Measurements from ENCODE around the gene COL5A1.
"Not testable (repeated sequence)": the region's sequence is repeated elsewhere in the genome, so short reads cannot be mapped to it uniquely, and the experiment has no call there.

COL5A1 gene

DNA sequence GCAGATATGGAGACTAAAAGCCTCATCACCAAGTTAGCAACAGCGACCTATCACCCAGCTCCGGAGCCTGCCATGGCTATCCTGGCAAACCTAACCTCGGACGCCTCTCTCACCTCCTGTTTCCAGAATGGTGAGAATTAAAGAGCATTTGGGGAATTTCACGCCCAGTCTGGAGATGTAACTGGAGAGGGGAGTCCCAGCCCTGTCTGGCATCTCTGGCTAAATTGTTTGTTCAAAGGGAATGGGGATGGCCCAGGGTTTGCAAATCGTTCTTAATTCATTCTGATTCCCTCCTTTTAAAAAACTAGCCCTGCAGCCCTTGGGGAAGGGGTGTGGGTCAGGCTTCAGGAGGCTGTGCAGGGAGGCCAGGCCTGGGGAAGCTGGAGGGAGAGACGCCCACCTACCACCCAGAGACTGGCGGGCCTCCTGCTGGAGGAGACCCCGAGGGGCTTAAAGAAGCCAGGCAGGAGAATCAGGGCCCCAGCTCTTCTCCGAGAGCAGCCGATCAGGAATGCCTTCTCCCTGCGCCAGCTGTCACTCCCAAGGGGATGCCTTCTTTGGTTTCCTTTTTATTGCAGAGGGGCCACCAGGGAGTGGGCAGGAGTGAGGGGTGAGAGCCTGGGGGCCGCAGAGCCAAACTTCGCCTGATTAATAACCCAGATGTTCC, 964 bp upstream of the COL5A1 start:
- DNase-seq (ENCODE audit: low spot score): no peak

- no peak for DNase-seq (ENCODE audit: low spot score)
These were observed 384 bp downstream of the COL5A1 start for GRCh38 chr9:134641990-134642384.

- DNase-seq (ENCODE audit: low spot score): peak; percentile 82
These were observed 980 bp downstream of the COL5A1 start for GRCh38 chr9:134642385-134643181.

DNA sequence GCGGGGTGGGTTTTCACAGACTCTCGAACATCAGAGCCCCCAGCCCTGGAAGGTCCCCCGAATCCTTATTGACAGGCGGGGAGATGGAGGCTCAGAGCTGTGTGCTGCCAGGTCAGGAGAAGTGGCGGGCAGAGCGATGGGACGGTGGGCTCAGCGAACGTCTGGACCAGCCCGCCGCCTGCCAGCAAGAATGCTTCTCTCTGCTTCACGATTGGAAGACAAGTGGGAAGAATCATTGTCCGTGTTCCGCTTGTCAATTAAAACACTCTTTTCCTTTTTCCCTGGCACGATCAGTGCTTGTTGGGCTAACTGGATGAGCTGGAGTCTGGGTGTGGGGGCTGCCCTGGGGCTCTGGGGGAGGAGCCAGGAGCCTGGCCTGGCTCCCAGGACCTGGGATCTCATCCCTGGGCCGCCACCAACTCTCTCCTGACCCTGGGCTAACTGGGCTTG, 1.6 kb downstream of the COL5A1 start:
- peak; percentile 64 for DNase-seq (ENCODE audit: low spot score)

GRCh38 chr9:134644401-134644724, 2.8 kb downstream of the COL5A1 start:
- DNase-seq (ENCODE audit: low spot score): not testable (repeated sequence)

DNA sequence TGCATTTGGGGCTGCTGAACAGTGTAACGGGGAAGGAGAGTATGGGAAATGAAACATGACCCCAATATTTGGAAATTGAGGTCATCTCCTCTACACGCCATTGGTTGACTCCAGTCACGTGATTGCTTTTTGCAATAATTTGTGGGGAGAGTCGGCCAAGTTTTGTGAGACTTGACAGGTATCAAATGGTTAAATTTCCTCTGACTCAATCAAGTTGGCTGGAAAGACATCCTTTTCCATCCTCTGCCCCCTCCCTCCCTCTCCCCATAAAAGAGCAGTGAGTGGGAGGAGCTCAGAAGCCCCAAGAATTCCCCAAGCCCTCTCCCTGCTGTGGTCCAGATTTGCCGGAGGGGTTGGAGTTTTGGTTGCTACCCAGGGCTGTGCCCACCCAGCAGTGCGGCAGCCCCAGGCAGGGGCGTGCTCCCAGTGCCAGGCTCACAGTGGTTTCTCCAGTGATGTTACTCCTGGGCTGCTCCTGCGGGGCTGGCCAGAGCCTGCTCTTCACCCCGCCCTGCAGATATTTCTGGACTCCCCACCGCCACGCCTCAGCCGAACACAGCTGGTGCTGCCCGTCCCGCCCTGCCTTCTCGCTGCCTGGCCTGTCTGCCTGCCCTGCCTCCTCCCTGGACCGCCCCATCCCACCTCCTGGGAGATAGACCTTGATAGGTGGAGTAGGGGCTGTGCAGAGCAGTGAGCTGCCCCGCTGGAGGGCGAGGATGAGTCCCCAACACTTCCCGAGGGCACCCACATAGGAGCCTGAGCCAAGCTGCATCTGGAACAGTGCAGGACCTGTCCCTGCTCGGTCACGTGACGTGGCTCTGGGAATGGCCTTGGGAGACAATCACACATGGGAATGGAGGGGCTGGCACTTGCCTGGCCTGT, 3.4 kb downstream of the COL5A1 start:
- peak; percentile 89 for DNase-seq (ENCODE audit: low spot score)

DNA sequence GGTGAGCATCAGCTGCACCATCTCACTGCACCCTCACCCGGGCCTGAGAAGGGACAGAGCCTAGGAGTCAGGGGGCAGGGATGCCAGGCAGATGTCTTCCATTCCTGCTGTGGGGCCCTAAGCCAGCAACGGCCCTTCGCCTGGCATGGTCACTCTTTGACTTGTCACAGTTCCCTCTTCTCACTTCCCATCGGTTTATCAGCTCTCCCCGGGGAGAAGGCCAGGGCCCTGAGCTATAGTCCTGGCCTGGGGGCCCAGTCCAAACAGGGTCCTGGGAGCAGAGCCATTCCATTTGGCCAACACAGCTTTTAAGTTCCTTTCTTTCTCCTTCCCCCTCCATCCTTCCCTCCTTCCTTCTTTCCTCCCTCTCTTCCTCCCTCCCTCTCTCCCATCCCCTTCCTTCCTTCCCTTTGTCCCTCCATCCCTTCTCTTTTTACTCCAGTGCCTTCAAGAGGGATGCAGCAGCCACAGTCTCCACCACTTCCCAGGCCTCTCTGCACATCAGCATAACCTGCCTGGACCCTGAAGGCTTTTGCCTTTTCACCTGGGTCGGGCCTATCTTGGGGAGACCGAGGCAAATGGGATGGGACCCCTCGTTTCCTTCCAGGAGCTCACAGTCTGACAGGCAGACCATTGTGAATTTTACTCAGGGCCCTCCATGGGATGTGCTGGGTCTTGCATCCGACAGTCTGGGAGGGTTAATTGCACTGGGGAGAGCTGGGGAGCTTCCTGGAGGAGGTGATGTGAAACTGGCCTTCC, 4.2 kb downstream of the COL5A1 start:
- no peak for DNase-seq (ENCODE audit: low spot score)

DNA sequence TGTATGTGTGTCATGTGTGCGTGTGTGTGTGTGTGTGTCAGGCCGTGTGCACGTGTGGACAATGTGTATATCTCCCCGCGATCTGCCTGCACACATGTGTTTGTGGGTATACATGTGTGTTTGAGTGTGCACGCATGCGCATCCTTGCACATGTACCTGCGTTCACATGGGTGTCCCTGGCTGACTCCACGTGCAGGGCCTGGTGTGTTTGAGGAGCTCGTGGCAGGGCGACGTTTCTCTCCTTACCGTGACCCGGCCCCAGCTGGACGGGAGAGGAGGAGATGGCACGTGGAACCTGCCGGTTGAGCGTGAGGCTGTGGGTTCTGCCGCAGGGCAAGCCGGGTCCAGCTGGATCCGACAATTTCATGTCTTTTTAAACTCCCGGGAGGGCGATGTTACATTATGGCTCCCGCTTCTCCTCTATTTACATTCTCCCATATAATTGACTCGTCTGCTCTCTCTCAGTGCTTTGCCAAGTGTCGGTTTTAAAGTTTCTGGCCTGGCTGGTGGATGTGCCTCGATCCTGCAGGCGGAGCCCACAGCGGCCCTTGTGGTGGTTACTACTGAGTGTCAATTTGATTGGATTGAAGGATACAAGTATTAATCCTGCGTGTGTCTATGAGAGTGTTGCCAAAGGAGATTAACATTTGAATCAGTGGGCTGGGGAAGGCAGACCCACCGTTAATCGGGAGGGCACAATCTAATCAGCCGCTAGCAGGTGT, 5.9 kb downstream of the COL5A1 start:
- DNase-seq (ENCODE audit: low spot score): no peak

- DNase-seq (ENCODE audit: low spot score): peak; percentile 70
These were observed 7.3 kb downstream of the COL5A1 start for GRCh38 chr9:134648701-134649530.

- no peak for DNase-seq (ENCODE audit: low spot score)
These were observed 9.0 kb downstream of the COL5A1 start for GRCh38 chr9:134650431-134651190.

DNA sequence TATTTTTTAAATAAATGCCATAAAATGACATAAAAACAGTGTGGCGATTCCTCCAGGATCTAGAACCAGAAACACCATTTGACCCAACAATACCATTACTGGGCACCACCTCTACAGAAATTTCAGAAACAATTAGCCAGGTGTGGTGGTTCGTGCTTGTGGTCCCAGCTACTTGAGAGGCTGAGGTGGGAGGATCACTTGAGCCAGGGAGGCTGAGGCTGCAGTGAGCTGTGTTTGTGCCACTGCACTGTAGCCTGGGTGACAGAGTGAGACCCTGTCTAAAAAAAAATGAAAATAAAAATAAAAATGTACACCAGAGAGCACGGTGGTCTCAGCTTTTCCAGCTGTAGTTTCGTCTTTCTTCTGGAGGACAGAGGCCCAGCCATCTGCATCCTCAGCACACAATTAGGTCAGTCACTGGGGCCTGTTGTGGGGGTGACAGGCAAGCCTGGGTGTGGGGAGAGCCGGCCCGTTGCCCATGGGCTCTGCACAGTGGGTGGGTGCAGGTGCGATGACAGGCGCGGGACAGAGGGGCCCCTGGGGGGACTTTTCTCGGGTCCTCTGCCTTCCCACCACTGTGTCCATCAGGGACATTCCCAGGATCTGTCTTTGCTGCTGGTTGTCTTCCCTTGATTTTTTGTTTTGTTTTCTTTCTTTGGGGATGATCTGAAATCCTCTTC, 9.8 kb downstream of the COL5A1 start:
- DNase-seq (ENCODE audit: low spot score): no peak

GRCh38 chr9:134652291-134653225, 11.0 kb downstream of the COL5A1 start:
- no peak for DNase-seq (ENCODE audit: low spot score)

- DNase-seq (ENCODE audit: low spot score): no peak
These were observed 11.8 kb downstream of the COL5A1 start for GRCh38 chr9:134653259-134654009.

DNA sequence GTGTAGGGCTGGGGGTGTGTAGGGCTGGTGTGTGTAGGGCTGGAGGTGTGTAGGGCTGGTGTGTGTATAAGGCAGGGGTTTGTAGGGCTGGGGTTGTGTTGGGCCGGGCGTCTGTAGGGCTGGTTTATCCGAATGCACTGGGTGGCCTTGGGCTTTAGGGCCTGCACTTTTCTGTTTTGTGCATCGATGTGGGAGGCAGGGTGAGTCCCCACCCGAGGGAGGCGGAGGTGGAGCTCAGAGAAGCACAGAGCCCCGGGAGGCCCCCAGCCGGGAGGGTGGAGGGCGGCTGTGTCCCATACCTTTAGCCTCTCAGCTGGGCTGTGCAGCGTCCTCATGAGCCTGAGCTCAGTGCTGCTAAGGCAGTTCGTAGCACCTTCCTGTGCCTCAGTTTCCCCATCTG, 13.5 kb downstream of the COL5A1 start:
- no peak for DNase-seq (ENCODE audit: low spot score)

DNA sequence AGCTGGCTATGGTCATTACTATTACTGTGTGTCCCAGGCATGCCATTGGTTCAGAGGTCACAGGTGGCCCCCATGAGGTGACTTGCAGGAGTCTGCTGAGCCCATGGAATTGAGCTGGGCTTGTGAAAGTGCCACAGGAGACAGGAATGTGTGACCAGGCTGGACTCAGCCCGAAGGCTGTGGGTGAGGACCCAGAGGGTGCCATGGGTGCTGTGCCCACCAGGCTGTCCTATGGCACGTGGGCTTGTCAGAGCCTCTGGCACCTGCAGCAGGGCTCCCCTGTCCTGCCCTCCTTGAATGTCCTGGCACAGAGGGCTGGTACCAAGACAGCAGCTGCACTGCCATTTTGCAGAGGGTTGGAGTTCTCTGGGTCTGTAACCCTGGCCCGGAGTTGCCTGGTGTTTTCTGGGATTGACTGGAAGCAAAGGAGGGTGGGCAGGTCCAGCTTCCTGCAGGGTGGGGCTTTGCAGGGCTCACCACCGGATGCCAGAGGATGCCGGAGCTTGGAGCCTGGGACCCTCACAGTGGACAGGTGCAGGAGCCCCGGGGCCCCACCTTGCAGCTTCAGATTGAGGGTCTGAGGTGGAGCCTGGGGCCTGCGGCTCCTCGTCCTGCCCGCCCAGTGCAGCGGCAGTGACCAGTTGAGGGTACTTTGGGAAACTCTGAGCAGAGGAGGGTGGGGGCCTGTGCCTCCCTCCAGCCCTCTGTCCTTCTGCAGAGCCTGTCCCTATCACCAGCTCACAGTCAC, 14.2 kb downstream of the COL5A1 start:
- no peak for DNase-seq (ENCODE audit: low spot score)

GRCh38 chr9:134656334-134657006, 14.9 kb downstream of the COL5A1 start:
- DNase-seq (ENCODE audit: low spot score): no peak

Measured in AG20443 (cell line).